ENCODE results near the gene NUDT7. TPM values are rescaled to one million over a fixed set of nuclear protein-coding genes. Genes with fewer than 3 reads are reported as not detected.

Gene NUDT7
- total RNA-seq, 1 experiment from 2014 or later: 5.2 TPM

DNA sequence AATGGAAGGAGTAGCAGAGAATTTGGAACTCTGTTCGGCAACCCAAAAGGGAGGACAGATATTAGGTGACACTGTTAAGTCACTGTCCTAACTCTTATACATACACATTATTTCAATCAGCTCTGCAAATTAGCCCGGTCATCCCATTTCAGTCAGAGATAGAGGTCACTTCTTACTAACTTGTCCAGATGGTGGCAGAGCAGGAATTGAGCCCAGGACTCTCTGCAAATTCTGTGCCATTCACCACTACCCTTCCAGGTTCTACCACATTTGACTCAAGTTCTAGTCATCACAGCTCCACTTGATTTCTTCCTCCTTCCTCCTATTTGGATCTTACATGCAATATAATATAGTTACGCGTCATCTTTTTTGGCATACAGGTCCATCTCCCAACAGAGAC is 35.9 kb upstream of the NUDT7 start:
- H3K9me3 ChIP-seq (ENCODE audit: control insufficient read depth in 1 of 2, insufficient read depth in 1 of 2, low read depth in 1 of 2, low read length in 2 of 2): no peaks in the 10 kb centered on the region
- no peak overlapping the region for H2AFZ ChIP-seq (ENCODE audit: low read depth, low read length, poor library complexity, severe bottlenecking)
- H3K79me2 ChIP-seq (ENCODE audit: insufficient read depth, low read length): no peaks in the 10 kb centered on the region
- no peak overlapping the region for H3K27ac ChIP-seq (ENCODE audit: low read depth, low read length)
- ATAC-seq (no peak), DNase-seq (ENCODE audit: low read depth, low spot score) (no peak)
- BruUV-seq (replicated peaks): no TSS peak
- no peak overlapping the region for H3K9ac ChIP-seq (ENCODE audit: low read length)
- H4K20me1 ChIP-seq (ENCODE audit: insufficient read depth): no peaks in the 10 kb centered on the region
- no peak overlapping the region for H3K4me3 ChIP-seq (replicated peaks in 1 of 2; ENCODE audit: low read depth in 1 of 2, low read length in 2 of 2)
- CTCF ChIA-PET: no interaction called here
- H3K9me2 ChIP-seq (ENCODE audit: insufficient read depth): no peaks in the 10 kb centered on the region
- no peaks in the 10 kb centered on the region for H3K4me1 ChIP-seq (ENCODE audit: control insufficient read depth in 1 of 2, insufficient read depth in 2 of 2, low read length in 2 of 2)
- no peak for TF ChIP-seq ELF1 (IDR thresholded peaks at IDR 0.05; ENCODE audit: borderline replicate concordance, low read depth)
- no peak for TF ChIP-seq ZFX (IDR thresholded peaks at IDR 0.05)
- TF ChIP-seq POLR2A (IDR thresholded peaks at IDR 0.05; ENCODE audit: borderline replicate concordance, extremely low read depth, insufficient read depth, insufficient read length): no peak
- TF ChIP-seq RAD21 (IDR thresholded peaks at IDR 0.05; ENCODE audit: low read depth): no peak
- no peak for TF ChIP-seq FOSL1 (IDR thresholded peaks at IDR 0.05; ENCODE audit: low read depth)
- TF ChIP-seq JUND (IDR thresholded peaks at IDR 0.05): no peak
- no peak for TF ChIP-seq TCF7L2 (IDR thresholded peaks at IDR 0.05; ENCODE audit: borderline replicate concordance, extremely low read depth, insufficient read depth, insufficient read length)
- TF ChIP-seq ATF3 (IDR thresholded peaks at IDR 0.05): no peak
- no peak for TF ChIP-seq EGR1 (IDR thresholded peaks at IDR 0.05; ENCODE audit: low read depth)
- no peaks in the 10 kb centered on the region for H3K36me3 ChIP-seq (ENCODE audit: control insufficient read depth in 1 of 2, insufficient read depth in 2 of 2, low read length in 2 of 2)
- intact Hi-C loops (cut with micrococcal nuclease): no loop called here
- POLR2A ChIA-PET: no interaction called here
- H3K27me3 ChIP-seq (ENCODE audit: insufficient read depth, low read length): peaks cover 58% of the 10 kb centered on the region
- H3K4me2 ChIP-seq (ENCODE audit: low read length): no peak overlapping the region
- RAD21 ChIA-PET (ENCODE audit: low non-redundant PET in 1 of 2, low total read pairs in 2 of 2, uncharacterized antibody in 2 of 2, unreplicated experiment in 2 of 2): no interaction called here

DNA sequence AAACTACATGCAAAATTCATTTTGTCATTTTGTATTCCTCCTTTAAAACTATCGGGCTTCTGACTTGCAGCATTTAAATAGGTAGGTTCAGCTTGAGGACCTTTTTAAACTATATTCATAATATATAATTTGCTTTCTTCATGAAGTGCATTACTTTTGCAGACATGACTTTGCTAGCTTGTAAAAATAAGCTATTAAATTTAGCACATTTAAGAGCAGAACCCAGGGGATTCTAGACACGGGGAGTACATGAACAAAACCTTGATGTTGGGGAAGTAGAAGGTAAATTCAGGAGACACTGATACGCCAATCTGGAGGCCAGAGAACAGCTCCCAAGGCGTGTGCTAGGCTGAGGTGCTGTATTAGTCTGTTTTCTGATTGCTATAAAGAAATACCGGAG is 32.3 kb upstream of the NUDT7 start:
- no peak overlapping the region for H2AFZ ChIP-seq (ENCODE audit: low read depth, low read length, poor library complexity, severe bottlenecking)
- no peak overlapping the region for H3K27ac ChIP-seq (ENCODE audit: low read depth, low read length)
- no TSS peak for BruUV-seq (replicated peaks)
- H3K4me1 ChIP-seq (ENCODE audit: control insufficient read depth in 1 of 2, insufficient read depth in 2 of 2, low read length in 2 of 2): no peaks in the 10 kb centered on the region
- no peak overlapping the region for H3K9ac ChIP-seq (ENCODE audit: low read length)
- no peaks in the 10 kb centered on the region for H3K36me3 ChIP-seq (ENCODE audit: control insufficient read depth in 1 of 2, insufficient read depth in 2 of 2, low read length in 2 of 2)
- H3K79me2 ChIP-seq (ENCODE audit: insufficient read depth, low read length): no peaks in the 10 kb centered on the region
- RAD21 ChIA-PET (ENCODE audit: low non-redundant PET in 1 of 2, low total read pairs in 2 of 2, uncharacterized antibody in 2 of 2, unreplicated experiment in 2 of 2): no interaction called here
- peaks cover 56% of the 10 kb centered on the region for H3K27me3 ChIP-seq (ENCODE audit: insufficient read depth, low read length)
- no peak overlapping the region for H3K4me3 ChIP-seq (replicated peaks in 1 of 2; ENCODE audit: low read depth in 1 of 2, low read length in 2 of 2)
- no peak for TF ChIP-seq CEBPB (IDR thresholded peaks at IDR 0.05; ENCODE audit: low read depth)
- no peak for TF ChIP-seq SRF (IDR thresholded peaks at IDR 0.05; ENCODE audit: low read depth)
- no peak for TF ChIP-seq ZFX (IDR thresholded peaks at IDR 0.05)
- TF ChIP-seq ZNF274 (IDR thresholded peaks at IDR 0.05; ENCODE audit: low read depth, low read length): no peak
- no peak for TF ChIP-seq ELF1 (IDR thresholded peaks at IDR 0.05; ENCODE audit: borderline replicate concordance, low read depth)
- no peak for TF ChIP-seq JUND (IDR thresholded peaks at IDR 0.05)
- H4K20me1 ChIP-seq (ENCODE audit: insufficient read depth): no peaks in the 10 kb centered on the region
- DNase-seq (ENCODE audit: low read depth, low spot score): no peak
- H3K9me3 ChIP-seq (ENCODE audit: control insufficient read depth in 1 of 2, insufficient read depth in 1 of 2, low read depth in 1 of 2, low read length in 2 of 2): no peaks in the 10 kb centered on the region
- CTCF ChIA-PET: no interaction called here
- POLR2A ChIA-PET: no interaction called here
- intact Hi-C loops (cut with micrococcal nuclease): no loop called here
- H3K4me2 ChIP-seq (ENCODE audit: low read length): no peak overlapping the region
- H3K9me2 ChIP-seq (ENCODE audit: insufficient read depth): no peaks in the 10 kb centered on the region
- ATAC-seq: no peak
